Uterus (tissue), 4 donors: ENCODE results near the gene GSE1. TPM values are rescaled to one million over a fixed set of nuclear protein-coding genes. Genes with fewer than 3 reads are reported as not detected.

ENCODE experiments used
- DNase-seq, 2 donors: peaks; one replicate each; pipeline ENCODE4 v3.0.0-alpha.2; 2019 to 2020
- H3K27ac ChIP-seq, 2 donors: fragments of 200-600 bp; sonication (generic); 1 replicate in 1 of 2; 2 replicates in 1 of 2; pipeline ENCODE4 v1.5.1; 2016 to 2018
- H3K27me3 ChIP-seq, 2 donors: fragments of 200-600 bp; sonication (generic); one replicate each; pipeline ENCODE4 v1.5.1; 2018 to 2019; ENCODE audit warnings: control low read depth in 1 of 2
- H3K36me3 ChIP-seq, 2 donors: fragments of 200-600 bp; sonication (generic); one replicate each; pipeline ENCODE4 v1.5.1; 2019; ENCODE audit warnings: control low read depth in 1 of 2
- H3K4me1 ChIP-seq, 2 donors: fragments of 200-600 bp; sonication (generic); one replicate each; pipeline ENCODE4 v1.5.1; 2018 to 2019; ENCODE audit warnings: control low read depth in 1 of 2
- H3K4me3 ChIP-seq, 2 donors: fragments of 200-600 bp; sonication (generic); 1 replicate in 1 of 2; 2 replicates in 1 of 2; pipeline ENCODE4 v1.5.1; 2018 to 2019; ENCODE audit warnings: mild to moderate bottlenecking in 1 of 2
- H3K9me3 ChIP-seq, 2 donors: fragments of 200-600 bp; sonication (generic); one replicate each; pipeline ENCODE4 v1.5.1; 2019; ENCODE audit warnings: control low read depth in 1 of 2
- POLR2A ChIP-seq, 2 donors: fragments of 450-650 bp; IDR thresholded peaks; one replicate each; pipeline ENCODE4 v1.6.1; 2016; ENCODE audit warnings: antibody characterized with exemption in 2 of 2, mild to moderate bottlenecking in 1 of 2, moderate library complexity in 1 of 2
- intact Hi-C: fragments of 100-400 bp; cut with DNase I; formaldehyde crosslinking; loops from one replicate; pipeline ENCODE4 v1.15.1; 2023; ENCODE audit warnings: low total_unique reads
- total RNA-seq, 4 donors: library from RNA; depleted of rRNA in 3 of 4; stranded (reverse); fragments of >200 nt in 3 of 4; gene quantifications; one replicate each; pipeline versions ENCODE4 v1.1.0 to v1.2.4, GENCODE V29; 2014 to 2023
- TF ChIP-seq, protein P1 (sequence below), 4 experiments: fragments of 200-600 bp in 2 of 4; fragments of 450-650 bp in 2 of 4; sonication (generic) in 2 of 4; IDR thresholded peaks; one replicate each; pipeline ENCODE4 v1.5.1; 2016 to 2019; ENCODE audit warnings: antibody characterized with exemption in 4 of 4, mild to moderate bottlenecking in 2 of 4, moderate library complexity in 1 of 4
- donor health status: DM: yes; HTN: yes; CAD: no.

GSE1 gene
- total RNA-seq, 4 donors from 2014 or later = 32.6 to 128 (median 73.9) TPM

DNA sequence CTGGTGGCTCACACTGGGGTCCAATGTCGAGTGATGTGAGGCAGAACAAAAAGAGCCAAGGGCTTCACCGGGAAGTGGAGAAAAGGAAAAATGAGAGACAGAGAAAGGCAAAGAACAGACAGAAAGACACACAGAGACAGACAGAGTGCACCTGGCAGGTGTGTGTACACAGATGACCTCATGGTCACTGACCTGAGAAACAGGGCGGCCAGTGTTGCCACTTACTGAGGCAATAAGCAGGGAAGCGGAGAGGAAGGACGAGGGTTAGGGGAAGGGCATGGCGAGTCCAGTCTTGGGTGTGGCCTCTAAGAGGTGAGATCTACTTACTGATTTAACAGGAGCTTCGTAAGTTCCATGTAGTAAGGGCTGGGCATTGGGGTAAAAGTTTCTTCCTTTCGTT, 68.1 kb downstream of the GSE1 start:
- no peaks in the 10 kb centered on the region for H3K36me3 ChIP-seq
- intact Hi-C loops = no loop called here
- no peaks in the 10 kb centered on the region for H3K9me3 ChIP-seq
- no peak overlapping the region for H3K4me3 ChIP-seq
- no peak for TF ChIP-seq POLR2A (IDR thresholded peaks at IDR 0.05)
- TF ChIP-seq, protein P1, sequence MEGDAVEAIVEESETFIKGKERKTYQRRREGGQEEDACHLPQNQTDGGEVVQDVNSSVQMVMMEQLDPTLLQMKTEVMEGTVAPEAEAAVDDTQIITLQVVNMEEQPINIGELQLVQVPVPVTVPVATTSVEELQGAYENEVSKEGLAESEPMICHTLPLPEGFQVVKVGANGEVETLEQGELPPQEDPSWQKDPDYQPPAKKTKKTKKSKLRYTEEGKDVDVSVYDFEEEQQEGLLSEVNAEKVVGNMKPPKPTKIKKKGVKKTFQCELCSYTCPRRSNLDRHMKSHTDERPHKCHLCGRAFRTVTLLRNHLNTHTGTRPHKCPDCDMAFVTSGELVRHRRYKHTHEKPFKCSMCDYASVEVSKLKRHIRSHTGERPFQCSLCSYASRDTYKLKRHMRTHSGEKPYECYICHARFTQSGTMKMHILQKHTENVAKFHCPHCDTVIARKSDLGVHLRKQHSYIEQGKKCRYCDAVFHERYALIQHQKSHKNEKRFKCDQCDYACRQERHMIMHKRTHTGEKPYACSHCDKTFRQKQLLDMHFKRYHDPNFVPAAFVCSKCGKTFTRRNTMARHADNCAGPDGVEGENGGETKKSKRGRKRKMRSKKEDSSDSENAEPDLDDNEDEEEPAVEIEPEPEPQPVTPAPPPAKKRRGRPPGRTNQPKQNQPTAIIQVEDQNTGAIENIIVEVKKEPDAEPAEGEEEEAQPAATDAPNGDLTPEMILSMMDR (IDR thresholded peaks at IDR 0.05) = no peak
- no peaks in the 10 kb centered on the region for H3K27me3 ChIP-seq
- DNase-seq = no peak
- no peak overlapping the region for H3K27ac ChIP-seq
- no peaks in the 10 kb centered on the region for H3K4me1 ChIP-seq

GRCh38 chr16:85682516-85682915, 69.4 kb downstream of the GSE1 start:
- H3K27ac ChIP-seq = no peak overlapping the region
- intact Hi-C loops = no loop called here
- no peak for DNase-seq

GRCh38 chr16:85683363-85683762, 70.2 kb downstream of the GSE1 start:
- no peaks in the 10 kb centered on the region for H3K9me3 ChIP-seq
- DNase-seq = no peak
- no peak for TF ChIP-seq POLR2A (IDR thresholded peaks at IDR 0.05)
- TF ChIP-seq, protein P1 (IDR thresholded peaks at IDR 0.05) = no peak
- intact Hi-C loops = no loop called here
- no peak overlapping the region for H3K4me3 ChIP-seq
- no peaks in the 10 kb centered on the region for H3K27me3 ChIP-seq
- no peaks in the 10 kb centered on the region for H3K36me3 ChIP-seq
- no peaks in the 10 kb centered on the region for H3K4me1 ChIP-seq
- no peak overlapping the region for H3K27ac ChIP-seq

More at GRCh38 chr16:85682516-85682915, 69.4 kb downstream of the GSE1 start:
- no peaks in the 10 kb centered on the region for H3K9me3 ChIP-seq
- H3K4me3 ChIP-seq = no peak overlapping the region
- TF ChIP-seq, protein P1 (IDR thresholded peaks at IDR 0.05) = no peak
- TF ChIP-seq POLR2A (IDR thresholded peaks at IDR 0.05) = no peak
- no peaks in the 10 kb centered on the region for H3K36me3 ChIP-seq
- H3K27me3 ChIP-seq = no peaks in the 10 kb centered on the region
- H3K4me1 ChIP-seq = no peaks in the 10 kb centered on the region

GRCh38 chr16:85685251-85685650, 72.1 kb downstream of the GSE1 start:
- no peaks in the 10 kb centered on the region for H3K36me3 ChIP-seq
- H3K27me3 ChIP-seq = no peaks in the 10 kb centered on the region
- H3K27ac ChIP-seq = no peak overlapping the region
- intact Hi-C loops = no loop called here
- no peaks in the 10 kb centered on the region for H3K9me3 ChIP-seq
- no peak for DNase-seq
- H3K4me3 ChIP-seq = no peak overlapping the region
- TF ChIP-seq, protein P1 (IDR thresholded peaks at IDR 0.05) = no peak
- no peak for TF ChIP-seq POLR2A (IDR thresholded peaks at IDR 0.05)
- H3K4me1 ChIP-seq = peaks cover 0 to 4% of the 10 kb centered on the region in 2 donors

GRCh38 chr16:85686912-85687591, 73.9 kb downstream of the GSE1 start:
- intact Hi-C loops = no loop called here
- DNase-seq = no peak
- TF ChIP-seq POLR2A (IDR thresholded peaks at IDR 0.05) = no peak
- TF ChIP-seq, protein P1 (IDR thresholded peaks at IDR 0.05) = no peak
- Histone ChIP-seq H3K4me3 (no peak overlapping the region), H3K4me1 (peaks cover 0 to 4% of the 10 kb centered on the region in 2 donors), H3K9me3 (no peaks in the 10 kb centered on the region), H3K27me3 (no peaks in the 10 kb centered on the region), H3K27ac (no peak overlapping the region), H3K36me3 (no peaks in the 10 kb centered on the region)
